Activated CD4-positive, alpha-beta memory T cell treated with anti-CD3 and anti-CD28 coated beads, Interleukin-2, amount 10 ng/mL, durations not matched to agents 7 days and 5 days (primary cell): ENCODE data around the gene UBE2R2. TPM values are rescaled to one million over a fixed set of nuclear protein-coding genes. Genes with fewer than 3 reads are reported as not detected.

Experiments used
- CTCF ChIA-PET: fragments of 350-600 bp; sonication (Branson Sonifier 250); formaldehyde crosslinking; loops from one replicate; lab custom pipeline; 2021; ENCODE audit warnings: antibody characterized with exemption, inconsistent platforms; lab: Charles Lee
- POLR2A ChIA-PET: fragments of 350-600 bp; sonication (Branson Sonifier 250); formaldehyde crosslinking; loops from one replicate; lab custom pipeline; 2021; ENCODE audit warnings: antibody characterized with exemption; lab: Charles Lee
- DNase-seq: peaks from one replicate; pipeline ENCODE4 v3.0.0-alpha.2; 2020
- H3K27ac Mint-ChIP-seq: one replicate; pipeline ENCODE4 v1.8.0; 2021; ENCODE audit warnings: mild to moderate bottlenecking, mixed read lengths
- H3K27me3 Mint-ChIP-seq: one replicate; pipeline ENCODE4 v1.8.0; 2021; ENCODE audit warnings: mixed read lengths
- H3K36me3 Mint-ChIP-seq: one replicate; pipeline ENCODE4 v1.8.0; 2021; ENCODE audit warnings: low read depth, mixed read lengths
- H3K4me1 Mint-ChIP-seq: one replicate; pipeline ENCODE4 v1.8.0; 2021; ENCODE audit warnings: mixed read lengths
- H3K4me3 Mint-ChIP-seq: one replicate; pipeline ENCODE4 v1.8.0; 2021; ENCODE audit warnings: mild to moderate bottlenecking, mixed read lengths
- H3K9me3 Mint-ChIP-seq: one replicate; pipeline ENCODE4 v1.8.0; 2021; ENCODE audit warnings: mixed read lengths
- total RNA-seq, 2 experiments: library from RNA; stranded (reverse); gene quantifications; one replicate each; pipeline ENCODE4 v1.2.3, GENCODE V29; 2021

The UBE2R2 gene
- total RNA-seq, 2 experiments from 2014 or later: 35.8 to 37.7 TPM

- ChIA-PET POLR2A (interaction anchor here (0.6 kb wide), 1 partner anchor 10 kb away, joined by 3 read pairs; no protein-coding TSS in a partner anchor), CTCF (interaction anchor here (0.7 kb wide), 1 partner anchor 37 kb away, joined by 3 read pairs; no protein-coding TSS in a partner anchor)
- Mint-ChIP-seq H3K27ac (no peak overlapping the region), H3K9me3 (no peaks in the 10 kb centered on the region), H3K4me3 (no peak overlapping the region), H3K4me1 (peaks cover 7% of the 10 kb centered on the region), H3K27me3 (no peaks in the 10 kb centered on the region), H3K36me3 (no peaks in the 10 kb centered on the region)
- no peak for DNase-seq
These were observed 63.5 kb downstream of the UBE2R2 start for GRCh38 chr9:33880211-33881089.

- CTCF ChIA-PET: interaction anchor here (1.0 kb wide), 1 partner anchor 68 kb away, joined by 5 read pairs; no protein-coding TSS in a partner anchor
- H3K9me3 Mint-ChIP-seq: no peaks in the 10 kb centered on the region
- H3K27ac Mint-ChIP-seq: no peak overlapping the region
- H3K36me3 Mint-ChIP-seq: no peaks in the 10 kb centered on the region
- POLR2A ChIA-PET: no interaction called here
- peaks cover 7% of the 10 kb centered on the region for H3K4me1 Mint-ChIP-seq
- no peak for DNase-seq
- H3K27me3 Mint-ChIP-seq: no peaks in the 10 kb centered on the region
- no peak overlapping the region for H3K4me3 Mint-ChIP-seq
These were observed 64.7 kb downstream of the UBE2R2 start for GRCh38 chr9:33881635-33882034.

- Mint-ChIP-seq H3K36me3 (peaks cover 5% of the 10 kb centered on the region), H3K4me3 (no peak overlapping the region), H3K27me3 (no peaks in the 10 kb centered on the region), H3K9me3 (no peaks in the 10 kb centered on the region), H3K4me1 (peaks cover 5% of the 10 kb centered on the region), H3K27ac (no peak overlapping the region)
- no peak for DNase-seq
- POLR2A ChIA-PET: interaction anchor here (0.8 kb wide), 1 partner anchor 9 kb away, joined by 4 read pairs; no protein-coding TSS in a partner anchor
- CTCF ChIA-PET: interaction anchor here (1.0 kb wide), 1 partner anchor 71 kb away, joined by 3 read pairs; no protein-coding TSS in a partner anchor
These were observed 68.1 kb downstream of the UBE2R2 start for GRCh38 chr9:33884856-33885701.

GRCh38 chr9:33885948-33886347, 69.0 kb downstream of the UBE2R2 start:
- Mint-ChIP-seq H3K27ac (no peak overlapping the region), H3K4me1 (peaks cover 3% of the 10 kb centered on the region), H3K27me3 (no peaks in the 10 kb centered on the region), H3K36me3 (peaks cover 5% of the 10 kb centered on the region), H3K9me3 (no peaks in the 10 kb centered on the region), H3K4me3 (no peak overlapping the region)
- no peak for DNase-seq
- POLR2A ChIA-PET: interaction anchor here (0.8 kb wide), 1 partner anchor 8 kb away, joined by 4 read pairs; no protein-coding TSS in a partner anchor
- CTCF ChIA-PET: no interaction called here

- H3K4me3 Mint-ChIP-seq: no peak overlapping the region
- ChIA-PET CTCF (interaction anchor here (0.6 kb wide), 2 partner anchors 156 to 563 kb away, joined by 3 read pairs; no protein-coding TSS in a partner anchor), POLR2A (interaction anchor here (1.3 kb wide), 1 partner anchor 8 kb away, joined by 4 read pairs; no protein-coding TSS in a partner anchor)
- H3K27ac Mint-ChIP-seq: no peak overlapping the region
- no peak for DNase-seq
- H3K27me3 Mint-ChIP-seq: no peaks in the 10 kb centered on the region
- H3K4me1 Mint-ChIP-seq: no peaks in the 10 kb centered on the region
- H3K36me3 Mint-ChIP-seq: peaks cover 12% of the 10 kb centered on the region
- H3K9me3 Mint-ChIP-seq: no peaks in the 10 kb centered on the region
These were observed 76.9 kb downstream of the UBE2R2 start for GRCh38 chr9:33893861-33894260.

GRCh38 chr9:33894316-33894715, 77.4 kb downstream of the UBE2R2 start:
- no peaks in the 10 kb centered on the region for H3K4me1 Mint-ChIP-seq
- CTCF ChIA-PET: interaction anchor here (0.6 kb wide), 1 partner anchor 564 kb away, joined by 3 read pairs; no protein-coding TSS in a partner anchor
- no peaks in the 10 kb centered on the region for H3K9me3 Mint-ChIP-seq
- no peaks in the 10 kb centered on the region for H3K27me3 Mint-ChIP-seq
- POLR2A ChIA-PET: interaction anchor here (1.3 kb wide), 1 partner anchor 9 kb away, joined by 4 read pairs; no protein-coding TSS in a partner anchor
- no peak for DNase-seq
- H3K27ac Mint-ChIP-seq: no peak overlapping the region
- peaks cover 12% of the 10 kb centered on the region for H3K36me3 Mint-ChIP-seq
- no peak overlapping the region for H3K4me3 Mint-ChIP-seq

GRCh38 chr9:33903157-33903780, 86.3 kb downstream of the UBE2R2 start:
- Mint-ChIP-seq H3K4me1 (peaks cover 6% of the 10 kb centered on the region), H3K4me3 (no peak overlapping the region), H3K36me3 (peaks cover 36% of the 10 kb centered on the region), H3K27me3 (no peaks in the 10 kb centered on the region), H3K27ac (no peak overlapping the region), H3K9me3 (no peaks in the 10 kb centered on the region)
- no peak for DNase-seq
- ChIA-PET CTCF (interaction anchor here (0.9 kb wide), 1 partner anchor 90 kb away, joined by 5 read pairs; no protein-coding TSS in a partner anchor), POLR2A (no interaction called here)

- H3K4me3 Mint-ChIP-seq: no peak overlapping the region
- H3K9me3 Mint-ChIP-seq: no peaks in the 10 kb centered on the region
- ChIA-PET CTCF (no interaction called here), POLR2A (no interaction called here)
- peaks cover 6% of the 10 kb centered on the region for H3K4me1 Mint-ChIP-seq
- DNase-seq: no peak
- no peaks in the 10 kb centered on the region for H3K27me3 Mint-ChIP-seq
- H3K36me3 Mint-ChIP-seq: peaks cover 39% of the 10 kb centered on the region
- H3K27ac Mint-ChIP-seq: no peak overlapping the region
These were observed 88.2 kb downstream of the UBE2R2 start for GRCh38 chr9:33905137-33905536.

GRCh38 chr9:33906769-33907168, 89.8 kb downstream of the UBE2R2 start:
- Mint-ChIP-seq H3K36me3 (peaks cover 32% of the 10 kb centered on the region), H3K27ac (no peak overlapping the region), H3K4me3 (no peak overlapping the region), H3K9me3 (no peaks in the 10 kb centered on the region), H3K27me3 (no peaks in the 10 kb centered on the region), H3K4me1 (peaks cover 6% of the 10 kb centered on the region)
- DNase-seq: no peak
- ChIA-PET CTCF (interaction anchor here (1.2 to 1.9 kb wide), 2 partner anchors 14 to 38 kb away, joined by 3 to 6 read pairs; no protein-coding TSS in a partner anchor), POLR2A (no interaction called here)

GRCh38 chr9:33907347-33907746, 90.4 kb downstream of the UBE2R2 start:
- Mint-ChIP-seq H3K27ac (no peak overlapping the region), H3K27me3 (no peaks in the 10 kb centered on the region), H3K36me3 (peaks cover 34% of the 10 kb centered on the region), H3K4me3 (no peak overlapping the region), H3K4me1 (peaks cover 6% of the 10 kb centered on the region), H3K9me3 (no peaks in the 10 kb centered on the region)
- CTCF ChIA-PET: interaction anchor here (1.9 kb wide), 1 partner anchor 14 kb away, joined by 6 read pairs; no protein-coding TSS in a partner anchor
- POLR2A ChIA-PET: no interaction called here
- DNase-seq: no peak

- H3K27ac Mint-ChIP-seq: no peak overlapping the region
- peaks cover 34% of the 10 kb centered on the region for H3K36me3 Mint-ChIP-seq
- ChIA-PET CTCF (no interaction called here), POLR2A (no interaction called here)
- H3K27me3 Mint-ChIP-seq: no peaks in the 10 kb centered on the region
- H3K4me1 Mint-ChIP-seq: peaks cover 6% of the 10 kb centered on the region
- H3K4me3 Mint-ChIP-seq: no peak overlapping the region
- no peak for DNase-seq
- H3K9me3 Mint-ChIP-seq: no peaks in the 10 kb centered on the region
These were observed 91.2 kb downstream of the UBE2R2 start for GRCh38 chr9:33908114-33908513.

- H3K36me3 Mint-ChIP-seq: peaks cover 29% of the 10 kb centered on the region
- no peak for DNase-seq
- ChIA-PET CTCF (no interaction called here), POLR2A (no interaction called here)
- H3K27ac Mint-ChIP-seq: no peak overlapping the region
- no peaks in the 10 kb centered on the region for H3K27me3 Mint-ChIP-seq
- H3K4me3 Mint-ChIP-seq: no peak overlapping the region
- H3K4me1 Mint-ChIP-seq: no peaks in the 10 kb centered on the region
- no peaks in the 10 kb centered on the region for H3K9me3 Mint-ChIP-seq
These were observed 91.8 kb downstream of the UBE2R2 start for GRCh38 chr9:33908749-33909148.
